Chondrocyte (in vitro differentiated cells): ENCODE results near the gene EML3. TPM values are rescaled to one million over a fixed set of nuclear protein-coding genes. Genes with fewer than 3 reads are reported as not detected.
"Not testable (repeated sequence)": the region's sequence is repeated elsewhere in the genome, so short reads cannot be mapped to it uniquely, and the experiment has no call there.

Experiments
- DNase-seq: peaks from one replicate; pipeline ENCODE4 v3.0.0; 2021; ENCODE audit warnings: mixed read lengths, low spot score
- H3K27ac Mint-ChIP-seq: one replicate; pipeline ENCODE4 v1.8.0; 2021; ENCODE audit warnings: mild to moderate bottlenecking, moderate library complexity, mixed read lengths; ENCODE audit not compliant: unreplicated experiment
- H3K27me3 Mint-ChIP-seq: 2 replicates; pipeline ENCODE4 v1.8.0; 2021; ENCODE audit warnings: low read depth, mixed read lengths
- H3K36me3 Mint-ChIP-seq: 2 replicates; pipeline ENCODE4 v1.8.0; 2021; ENCODE audit warnings: low read depth, mixed read lengths
- H3K4me1 Mint-ChIP-seq: 2 replicates; pipeline ENCODE4 v1.8.0; 2021; ENCODE audit warnings: low read depth, mild to moderate bottlenecking, mixed read lengths
- H3K4me3 Mint-ChIP-seq: one replicate; pipeline ENCODE4 v1.8.0; 2021; ENCODE audit warnings: mild to moderate bottlenecking, moderate library complexity, mixed read lengths; ENCODE audit not compliant: unreplicated experiment
- H3K9me3 Mint-ChIP-seq: 2 replicates; pipeline ENCODE4 v1.8.0; 2021; ENCODE audit warnings: low read depth, mixed read lengths
- CTCF ChIP-seq: fragments of 200-600 bp; sonication (generic); IDR thresholded peaks from 2 replicates; pipeline ENCODE4 v1.5.0; 2021; ENCODE audit warnings: antibody characterized with exemption, mild to moderate bottlenecking, moderate library complexity
- long read RNA-seq: library from polyadenylated mRNA; stranded (forward); transcript quantifications from one replicate; pipeline ENCODE4 v2.0.0, GENCODE V29; 2021
- total RNA-seq: library from RNA; stranded (reverse); gene quantifications from 3 replicates; pipeline ENCODE4 v1.2.1, GENCODE V29; 2021

Gene EML3
- 55.2 to 76.6 TPM (median 58.9 TPM) in 3 replicates for total RNA-seq
- long read RNA-seq, transcript EML3-201 (22 exons, 3,017 nt) = minor isoform, 17 of 66 reads
- long read RNA-seq, transcript EML3-202 (22 exons, 3,256 nt) = major isoform, 22 of 66 reads
- long read RNA-seq, partial matches to known transcripts = 11 of 66 reads
- long read RNA-seq, other reads (novel, unspliced or antisense) = 15 of 66 reads

DNA sequence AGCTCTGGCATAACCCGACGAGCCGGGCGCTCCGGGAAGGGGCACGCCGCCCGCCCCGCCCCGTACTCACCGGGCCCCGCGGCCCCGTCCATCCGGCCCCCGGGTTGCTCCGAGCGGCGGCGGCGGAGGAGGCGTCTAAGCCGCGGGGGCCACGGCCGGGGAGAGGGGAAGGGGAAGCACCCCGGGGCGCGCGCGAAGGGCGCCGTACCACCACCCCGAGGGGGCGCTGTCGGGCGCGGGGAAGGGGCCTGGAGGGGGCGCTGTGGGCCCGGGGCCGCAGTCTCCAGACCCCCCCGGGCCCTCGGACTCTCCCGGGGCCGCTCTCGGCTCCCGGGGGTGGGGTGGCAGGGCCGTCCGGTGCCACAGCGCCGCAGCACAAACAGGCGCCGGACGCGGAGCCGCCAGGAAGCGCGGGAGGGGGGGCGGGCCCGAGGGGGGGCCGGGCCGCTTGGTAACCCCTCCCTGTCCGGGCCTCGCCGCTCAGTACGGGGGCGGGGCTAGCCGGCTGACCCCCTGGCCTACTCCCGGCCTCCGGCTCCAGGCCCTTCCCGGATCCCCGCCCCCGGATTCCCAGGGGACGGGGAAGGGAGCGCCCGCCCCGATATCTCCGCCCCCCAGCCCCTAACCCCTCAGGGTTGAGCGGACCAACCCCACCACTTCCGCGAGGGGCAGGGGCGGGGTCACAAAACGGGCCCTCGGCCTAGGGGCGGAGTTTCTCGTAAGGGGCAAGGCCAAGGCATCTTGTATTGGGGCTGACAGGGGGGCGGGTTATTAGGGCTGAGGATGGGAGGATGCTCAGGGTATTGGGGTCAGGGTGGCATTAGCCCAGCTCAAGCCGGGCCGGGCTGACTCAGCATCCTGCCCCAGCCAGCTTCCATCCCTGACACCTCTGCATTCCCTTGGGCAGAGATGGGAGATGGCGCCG is at the start of gene EML3, which contains the start of gene ROM1:
TSS of gene EML3 (minus strand) at position 410 of the 925 bp plus-strand sequence. CDS start at position 92, 318 bp downstream.
TSS of gene ROM1 (plus strand) at position 892 of the 925 bp plus-strand sequence. CDS start at position 917, 25 bp downstream.
- DNase-seq = no peak
- peak; percentile 100 for TF ChIP-seq CTCF
- no peaks in the 10 kb centered on the region for H3K27me3 Mint-ChIP-seq
- peaks cover 4% of the 10 kb centered on the region for H3K36me3 Mint-ChIP-seq
- H3K4me3 Mint-ChIP-seq = peak within 1 kb of the TSS; percentile 97
- H3K27ac Mint-ChIP-seq = peak within 1 kb of the TSS; percentile 95
- H3K9me3 Mint-ChIP-seq = no peaks in the 10 kb centered on the region
- peaks cover 17% of the 10 kb centered on the region for H3K4me1 Mint-ChIP-seq

GRCh38 chr11:62656796-62657429 is 44.3 kb upstream of the EML3 start:
- H3K4me1 Mint-ChIP-seq = peaks cover 12% of the 10 kb centered on the region
- H3K9me3 Mint-ChIP-seq = no peaks in the 10 kb centered on the region
- no peak overlapping the region for H3K27ac Mint-ChIP-seq
- no peak for TF ChIP-seq CTCF
- H3K27me3 Mint-ChIP-seq = no peaks in the 10 kb centered on the region
- no peak for DNase-seq
- no peak overlapping the region for H3K4me3 Mint-ChIP-seq
- no peaks in the 10 kb centered on the region for H3K36me3 Mint-ChIP-seq

DNA sequence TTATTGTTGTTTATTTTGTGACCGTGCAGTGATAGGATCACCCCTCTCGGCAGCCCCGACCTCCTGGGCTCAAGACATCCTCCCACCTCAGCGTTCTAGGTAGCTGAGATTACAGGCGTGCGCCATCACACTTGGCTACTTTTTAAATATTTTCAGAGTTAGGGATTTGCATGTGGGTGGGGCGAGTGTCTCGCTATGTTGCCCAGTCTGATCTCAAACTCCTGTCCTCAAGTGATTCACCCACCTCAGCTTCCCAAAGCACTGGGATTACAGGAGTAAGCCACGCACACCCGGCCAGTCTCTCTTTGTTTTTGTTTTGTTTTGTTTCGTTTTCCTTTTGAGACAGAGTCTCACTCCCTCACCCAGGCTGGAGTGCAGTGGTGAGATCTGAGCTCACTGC is 41.7 kb upstream of the EML3 start:
- no peak for DNase-seq
- no peaks in the 10 kb centered on the region for H3K27me3 Mint-ChIP-seq
- H3K4me1 Mint-ChIP-seq = peaks cover 16% of the 10 kb centered on the region
- no peak overlapping the region for H3K4me3 Mint-ChIP-seq
- TF ChIP-seq CTCF = no peak
- no peaks in the 10 kb centered on the region for H3K9me3 Mint-ChIP-seq
- H3K27ac Mint-ChIP-seq = peak overlapping the region; percentile 22
- H3K36me3 Mint-ChIP-seq = peaks cover 3% of the 10 kb centered on the region

DNA sequence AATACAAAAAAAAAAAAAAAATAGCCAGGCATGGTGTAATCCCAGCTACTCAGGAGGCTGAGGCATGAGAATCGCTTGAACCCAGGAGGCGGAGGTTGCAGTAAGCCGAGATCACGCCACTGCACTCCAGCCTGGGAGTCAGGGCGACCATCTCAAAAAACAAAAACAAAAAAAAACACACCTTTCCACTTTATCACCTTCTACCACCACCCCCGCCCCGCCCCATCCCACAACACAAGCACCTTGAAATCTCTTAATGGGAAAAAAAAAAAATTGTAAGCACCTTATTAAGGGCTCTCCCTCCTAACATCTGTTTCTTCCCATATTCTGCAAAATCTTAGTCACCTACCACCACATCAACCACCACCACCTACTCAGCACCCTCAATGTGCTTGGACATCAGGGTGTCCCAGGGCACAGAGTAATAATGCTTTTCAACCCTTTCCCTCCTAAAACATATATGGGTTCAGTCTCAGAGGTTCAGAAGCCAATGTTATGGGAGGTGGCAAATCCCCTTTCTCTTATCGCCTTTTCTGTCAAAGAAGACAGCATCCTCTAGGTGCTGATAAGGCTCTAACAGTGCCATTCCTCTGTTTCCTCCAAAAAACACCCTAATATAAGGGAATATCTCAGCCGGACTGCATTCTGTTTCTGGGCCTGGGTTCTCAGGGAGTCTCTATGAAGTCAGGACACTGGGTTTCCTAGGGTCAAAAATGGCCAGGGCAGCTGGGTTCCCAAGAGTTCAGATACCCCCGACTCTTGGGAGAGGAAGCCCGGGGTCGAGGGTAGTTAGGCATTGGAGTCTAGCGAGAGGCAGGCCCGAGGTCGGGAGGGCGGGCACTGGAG is 39.8 kb upstream of the EML3 start:
- Mint-ChIP-seq H3K9me3 (no peaks in the 10 kb centered on the region), H3K27me3 (no peaks in the 10 kb centered on the region), H3K36me3 (peaks cover 3% of the 10 kb centered on the region), H3K4me1 (peaks cover 16% of the 10 kb centered on the region), H3K27ac (peak overlapping the region; percentile 92), H3K4me3 (peak overlapping the region; percentile 87)
- TF ChIP-seq CTCF = no peak
- DNase-seq = no peak

DNA sequence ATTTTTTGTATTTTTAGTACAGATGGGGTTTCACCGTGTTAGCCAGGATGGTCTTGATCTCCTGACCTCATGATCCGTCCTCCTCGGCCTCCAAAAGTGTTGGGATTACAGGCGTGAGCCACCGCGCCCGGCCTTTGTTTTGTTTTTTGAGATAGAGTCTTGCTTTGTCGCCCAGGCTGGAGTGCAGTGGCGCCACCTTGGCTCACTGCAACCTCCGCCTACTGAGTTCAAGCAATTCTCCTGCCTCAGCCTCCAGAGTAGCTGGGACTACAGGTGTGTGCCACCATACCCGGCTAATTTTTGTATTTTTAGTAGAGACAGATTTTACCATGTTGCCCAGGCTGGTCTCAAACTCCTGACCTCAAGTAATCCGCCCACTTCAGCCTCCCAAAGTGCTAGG is 37.7 kb upstream of the EML3 start:
- H3K27ac Mint-ChIP-seq, H3K27me3 Mint-ChIP-seq, DNase-seq, H3K4me3 Mint-ChIP-seq, H3K9me3 Mint-ChIP-seq, H3K36me3 Mint-ChIP-seq: not testable (repeated sequence)
- H3K4me1 Mint-ChIP-seq = peaks cover 26% of the 10 kb centered on the region
